Karpas-422 (cell line): ENCODE data around the gene C12orf60. TPM values are rescaled to one million over a fixed set of nuclear protein-coding genes. Genes with fewer than 3 reads are reported as not detected.

Experiments used
- DNase-seq: peaks from one replicate; pipeline ENCODE4 v3.0.0-alpha.2; 2015
- H2AFZ ChIP-seq: fragments of 200-600 bp; sonication (generic); 2 replicates; pipeline ENCODE4 v1.6.1; 2014; ENCODE audit warnings: antibody characterized with exemption, low read length, mixed read lengths
- H3K27ac ChIP-seq: fragments of 200-600 bp; sonication (generic); 2 replicates; pipeline ENCODE4 v1.5.1; 2014; ENCODE audit warnings: mild to moderate bottlenecking, low read length, moderate library complexity
- H3K27me3 ChIP-seq: fragments of 200-600 bp; sonication (generic); 2 replicates; pipeline ENCODE4 v1.6.1; 2014; ENCODE audit warnings: low read length, mixed read lengths
- H3K36me3 ChIP-seq: fragments of 200-600 bp; sonication (generic); 2 replicates; pipeline ENCODE4 v1.6.1; 2014; ENCODE audit warnings: low read length, mixed read lengths; ENCODE audit not compliant: insufficient read depth
- H3K4me1 ChIP-seq: fragments of 200-600 bp; sonication (generic); 2 replicates; pipeline ENCODE4 v1.6.1; 2014; ENCODE audit warnings: mild to moderate bottlenecking, low read length, mixed read lengths
- H3K4me2 ChIP-seq: fragments of 200-600 bp; sonication (generic); 2 replicates; pipeline ENCODE4 v1.6.1; 2014; ENCODE audit warnings: low read length, low read depth, mild to moderate bottlenecking; ENCODE audit not compliant: poor library complexity, severe bottlenecking
- H3K4me3 ChIP-seq: fragments of 200-600 bp; sonication (generic); 2 replicates; pipeline ENCODE4 v1.5.1; 2014; ENCODE audit warnings: mild to moderate bottlenecking, antibody characterized with exemption, low read length, mixed read lengths
- H3K79me2 ChIP-seq: fragments of 200-600 bp; sonication (generic); 2 replicates; pipeline ENCODE4 v1.6.1; 2014; ENCODE audit warnings: mild to moderate bottlenecking, low read length, mixed read lengths
- H3K9ac ChIP-seq: fragments of 200-600 bp; sonication (generic); 2 replicates; pipeline ENCODE4 v1.6.0; 2014; ENCODE audit warnings: low read length
- H3K9me2 ChIP-seq: fragments of 200-600 bp; sonication (generic), shearing (Covaris generic); replicated peaks from 2 replicates; pipeline ENCODE4 v1.6.0; 2014; ENCODE audit warnings: mild to moderate bottlenecking, low read length, moderate library complexity; ENCODE audit not compliant: insufficient read depth
- H3K9me3 ChIP-seq: fragments of 300-700, 200-600 bp; sonication (generic); 2 replicates; pipeline ENCODE4 v1.6.1; 2014; ENCODE audit warnings: low read length, mixed read lengths
- H4K20me1 ChIP-seq: fragments of 200-600 bp; sonication (generic); 2 replicates; pipeline ENCODE4 v1.6.1; 2014; ENCODE audit warnings: mild to moderate bottlenecking, antibody characterized with exemption, low read length, low read depth; ENCODE audit not compliant: insufficient read depth
- total RNA-seq: library from RNA; depleted of rRNA; stranded (reverse); fragments of >200 nt; shearing (Covaris generic); gene quantifications from 2 replicates; pipeline ENCODE4 v1.2.3, GENCODE V29; 2014; ENCODE audit warnings: low replicate concordance

Gene C12orf60
- total RNA-seq, 1 experiment from 2014 or later: 0.52 TPM

- Histone ChIP-seq H3K27me3 (peaks cover 4% of the 10 kb centered on the region; the same call in 1 of the 2 replicates), H3K27ac (no peak overlapping the region), H3K36me3 (no peaks in the 10 kb centered on the region), H3K4me2 (peak overlapping the region; percentile 58), H2AFZ (peak overlapping the region; percentile 91), H3K4me1 (peaks cover 32% of the 10 kb centered on the region), H3K4me3 (peak overlapping the region; percentile 52), H3K9me2 (no peaks in the 10 kb centered on the region), H4K20me1 (no peaks in the 10 kb centered on the region), H3K9me3 (no peaks in the 10 kb centered on the region), H3K79me2 (peaks cover 10% of the 10 kb centered on the region; the same call in 1 of the 2 replicates), H3K9ac (peak overlapping the region; percentile 43)
- DNase-seq: no peak
Observed at GRCh38 chr12:14774074-14774905, 29.2 kb upstream of the C12orf60 start.

DNA sequence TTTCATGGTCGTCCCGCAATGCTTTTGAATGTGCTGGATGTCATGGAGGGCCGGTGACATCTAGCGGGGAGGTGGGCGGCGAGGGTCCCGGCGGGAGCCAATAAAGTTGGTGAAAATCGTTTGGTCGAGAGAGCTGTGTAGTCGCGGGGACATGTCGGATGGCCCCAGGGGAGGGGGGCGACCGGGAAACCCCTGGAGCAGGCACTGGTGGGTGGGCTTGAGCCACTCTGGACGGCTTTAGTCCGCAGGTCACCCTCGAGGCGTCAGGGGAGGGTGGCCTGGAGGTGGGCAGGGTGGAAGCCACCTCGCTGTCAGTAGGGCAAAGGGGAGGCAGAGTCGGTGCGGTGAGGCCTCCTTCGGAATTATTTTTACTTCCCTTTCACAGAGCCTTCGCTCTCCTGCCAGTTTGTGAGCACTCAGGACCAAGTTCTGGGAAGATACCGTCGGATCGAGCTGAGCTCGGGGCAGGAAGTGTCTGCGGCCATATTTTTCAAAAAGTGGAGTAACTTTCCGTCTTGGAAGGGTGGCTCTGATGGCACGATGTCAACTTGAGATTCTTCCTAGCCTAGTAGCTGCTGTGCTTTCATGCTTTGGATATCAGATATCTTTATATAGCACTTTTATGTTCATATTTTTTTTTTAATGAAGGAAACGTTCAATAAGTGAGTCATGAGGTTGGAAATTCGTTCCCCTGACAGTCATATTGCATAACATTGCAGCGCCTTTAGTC, 28.4 kb upstream of the C12orf60 start:
- H3K9me2 ChIP-seq: no peaks in the 10 kb centered on the region
- H3K4me1 ChIP-seq: peaks cover 27% of the 10 kb centered on the region
- no peaks in the 10 kb centered on the region for H3K36me3 ChIP-seq
- peaks cover 5% of the 10 kb centered on the region; the same call in 1 of the 2 replicates for H3K79me2 ChIP-seq
- no peak for DNase-seq
- H3K9ac ChIP-seq: peak overlapping the region; percentile 43
- H2AFZ ChIP-seq: peak overlapping the region; percentile 91
- H3K4me2 ChIP-seq: peak overlapping the region; percentile 58
- no peaks in the 10 kb centered on the region for H4K20me1 ChIP-seq
- peak overlapping the region; percentile 52 for H3K4me3 ChIP-seq
- H3K27ac ChIP-seq: no peak overlapping the region
- H3K9me3 ChIP-seq: no peaks in the 10 kb centered on the region
- peaks cover 4% of the 10 kb centered on the region; the same call in 1 of the 2 replicates for H3K27me3 ChIP-seq

GRCh38 chr12:14775636-14775980, 27.9 kb upstream of the C12orf60 start:
- Histone ChIP-seq H3K4me2 (no peak overlapping the region), H3K9me3 (no peaks in the 10 kb centered on the region), H3K9me2 (no peaks in the 10 kb centered on the region), H3K36me3 (no peaks in the 10 kb centered on the region), H3K4me1 (peaks cover 30% of the 10 kb centered on the region), H4K20me1 (no peaks in the 10 kb centered on the region), H3K79me2 (peaks cover 3% of the 10 kb centered on the region; the same call in 1 of the 2 replicates), H2AFZ (no peak overlapping the region; the same call in 1 of the 2 replicates), H3K9ac (no peak overlapping the region), H3K27me3 (peaks cover 4% of the 10 kb centered on the region; the same call in 1 of the 2 replicates), H3K4me3 (no peak overlapping the region), H3K27ac (no peak overlapping the region)
- no peak for DNase-seq

DNA sequence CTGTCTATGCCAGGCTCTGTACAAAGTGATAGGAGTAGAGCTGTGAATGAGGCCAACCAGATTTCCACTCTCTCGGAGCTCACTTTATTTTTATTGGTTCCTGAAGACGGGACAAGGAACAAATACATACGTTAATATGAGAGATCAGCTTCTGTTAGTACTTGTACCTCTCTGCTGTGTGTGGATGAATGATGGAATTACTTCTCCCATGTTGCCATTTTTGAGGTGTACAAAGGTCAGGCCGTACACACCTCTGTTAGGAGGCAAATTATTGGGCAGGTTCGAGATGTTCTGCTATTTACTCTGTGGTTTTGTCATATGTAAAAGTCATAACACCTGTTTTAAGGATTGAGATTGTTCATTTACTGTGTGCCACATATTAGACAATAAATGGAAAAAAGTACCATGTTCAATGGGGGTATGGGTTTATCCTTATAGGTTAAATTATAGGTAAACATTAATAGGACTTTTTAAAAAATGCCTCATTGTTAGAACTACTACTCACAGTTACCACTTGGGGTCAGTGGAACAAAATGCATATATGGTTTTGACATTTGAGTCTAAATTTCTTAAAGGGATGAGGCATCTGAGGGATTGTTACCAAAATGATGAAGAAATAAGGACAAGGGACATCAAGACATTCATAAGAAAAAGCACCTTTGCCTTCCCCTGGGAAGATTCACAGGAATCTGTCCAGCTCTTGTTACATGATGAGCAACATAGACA, 27.1 kb upstream of the C12orf60 start:
- Histone ChIP-seq H3K27ac (no peak overlapping the region), H4K20me1 (no peaks in the 10 kb centered on the region), H3K4me1 (peaks cover 31% of the 10 kb centered on the region), H3K4me2 (no peak overlapping the region), H3K9me2 (no peaks in the 10 kb centered on the region), H3K9me3 (no peaks in the 10 kb centered on the region), H3K79me2 (no peaks in the 10 kb centered on the region), H3K36me3 (no peaks in the 10 kb centered on the region), H3K27me3 (peaks cover 4% of the 10 kb centered on the region; the same call in 1 of the 2 replicates), H2AFZ (no peak overlapping the region), H3K4me3 (no peak overlapping the region), H3K9ac (no peak overlapping the region)
- peak; percentile 62 for DNase-seq

DNA sequence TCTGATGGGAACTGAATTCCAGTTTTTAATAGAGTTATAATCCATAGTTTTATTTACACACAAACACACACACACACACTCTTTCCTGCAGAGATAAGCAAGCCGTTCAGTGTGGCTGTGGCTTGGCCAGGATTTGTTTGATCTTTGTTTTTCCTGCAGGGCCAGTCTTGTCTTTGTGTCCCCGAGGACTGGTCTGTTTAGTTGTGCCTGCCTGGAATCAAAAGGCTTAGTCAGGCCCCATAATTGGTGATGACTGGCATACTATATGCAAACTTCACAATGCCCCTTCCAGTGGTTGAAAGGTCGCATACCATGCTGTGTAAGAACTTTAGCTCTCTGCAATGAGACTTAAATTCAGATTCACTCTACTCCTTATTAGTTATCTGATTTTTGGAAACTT, 26.2 kb upstream of the C12orf60 start:
- Histone ChIP-seq H2AFZ (no peak overlapping the region), H3K4me3 (no peak overlapping the region), H3K4me1 (peaks cover 24% of the 10 kb centered on the region), H4K20me1 (no peaks in the 10 kb centered on the region), H3K27ac (no peak overlapping the region), H3K79me2 (no peaks in the 10 kb centered on the region), H3K9me2 (no peaks in the 10 kb centered on the region), H3K27me3 (peaks cover 4% of the 10 kb centered on the region; the same call in 1 of the 2 replicates), H3K9ac (no peak overlapping the region), H3K4me2 (no peak overlapping the region), H3K36me3 (no peaks in the 10 kb centered on the region), H3K9me3 (no peaks in the 10 kb centered on the region)
- DNase-seq: no peak

DNA sequence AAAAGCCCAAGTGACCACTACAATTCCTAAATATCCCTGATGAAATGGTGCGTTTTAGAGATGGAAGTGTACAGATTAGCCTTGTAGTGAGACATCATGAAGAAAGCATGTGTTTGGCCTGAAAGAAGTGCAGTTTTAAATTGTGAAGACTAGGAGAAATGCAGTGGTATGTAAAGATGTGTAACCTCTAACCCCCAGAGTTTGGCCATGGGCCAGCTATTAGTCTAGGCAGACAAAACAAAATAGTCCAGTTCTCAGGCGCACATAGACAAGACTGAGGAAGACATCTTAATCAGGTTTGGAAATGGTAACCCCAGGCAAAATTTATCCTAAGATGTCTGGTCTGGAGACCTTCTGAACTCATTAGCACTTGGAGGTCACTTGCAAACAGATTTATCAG, 23.6 kb upstream of the C12orf60 start:
- no peaks in the 10 kb centered on the region for H3K9me2 ChIP-seq
- H2AFZ ChIP-seq: no peak overlapping the region
- H3K27ac ChIP-seq: no peak overlapping the region
- H3K79me2 ChIP-seq: no peaks in the 10 kb centered on the region
- H3K4me3 ChIP-seq: no peak overlapping the region
- H4K20me1 ChIP-seq: no peaks in the 10 kb centered on the region
- no peaks in the 10 kb centered on the region for H3K27me3 ChIP-seq
- no peak overlapping the region for H3K4me2 ChIP-seq
- peaks cover 5% of the 10 kb centered on the region; the same call in 1 of the 2 replicates for H3K36me3 ChIP-seq
- no peaks in the 10 kb centered on the region for H3K9me3 ChIP-seq
- H3K9ac ChIP-seq: no peak overlapping the region
- H3K4me1 ChIP-seq: peaks cover 12% of the 10 kb centered on the region
- no peak for DNase-seq

- Histone ChIP-seq H3K36me3 (peaks cover 15% of the 10 kb centered on the region), H3K79me2 (no peaks in the 10 kb centered on the region), H3K4me3 (no peak overlapping the region; the same call in 1 of the 2 replicates), H3K27me3 (no peaks in the 10 kb centered on the region), H4K20me1 (no peaks in the 10 kb centered on the region), H3K9me2 (no peaks in the 10 kb centered on the region), H3K4me2 (peak overlapping the region; percentile 21), H3K9ac (no peak overlapping the region), H3K4me1 (peaks cover 8% of the 10 kb centered on the region), H3K27ac (no peak overlapping the region), H3K9me3 (no peaks in the 10 kb centered on the region), H2AFZ (no peak overlapping the region)
- no peak for DNase-seq
Observed at GRCh38 chr12:14780859-14781258, 22.6 kb upstream of the C12orf60 start.

DNA sequence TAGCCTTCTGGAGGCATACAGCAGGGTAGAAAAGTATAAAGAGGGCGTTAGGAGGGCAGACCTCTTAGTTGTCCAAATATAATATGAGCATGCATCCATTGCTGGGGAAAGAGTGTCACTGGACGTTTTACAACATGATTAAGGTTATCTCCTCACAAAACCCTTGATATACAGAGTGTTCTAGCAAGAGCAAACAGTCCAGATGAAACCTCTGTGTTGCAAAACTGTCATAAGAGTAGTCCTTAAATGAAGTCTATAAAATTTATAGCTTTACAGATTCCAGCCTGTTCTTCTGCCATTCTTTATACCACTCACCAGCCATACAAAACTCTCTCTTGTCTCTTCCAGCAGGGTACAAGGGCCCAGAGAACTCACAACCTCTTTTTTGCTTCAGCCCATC, 21.9 kb upstream of the C12orf60 start:
- Histone ChIP-seq H3K9ac (no peak overlapping the region), H3K27me3 (no peaks in the 10 kb centered on the region), H3K27ac (no peak overlapping the region), H4K20me1 (no peaks in the 10 kb centered on the region), H3K4me2 (no peak overlapping the region), H3K4me1 (peaks cover 8% of the 10 kb centered on the region), H3K36me3 (peaks cover 23% of the 10 kb centered on the region), H2AFZ (no peak overlapping the region), H3K9me3 (no peaks in the 10 kb centered on the region), H3K79me2 (no peaks in the 10 kb centered on the region), H3K9me2 (no peaks in the 10 kb centered on the region), H3K4me3 (no peak overlapping the region)
- DNase-seq: no peak
